Measurements from ENCODE around the gene PAX3.

The PAX3 gene

GRCh38 chr2:222298311-222299150 is at the start of gene PAX3:
TSS of gene PAX3 (minus strand) at chr2:222298998. CDS start at chr2:222298615, 383 bp downstream.
- no peak for DNase-seq (ENCODE audit: low spot score in 2 of 2)
- H3K4me3 ChIP-seq = no peak within 1 kb of the TSS
- in situ Hi-C loops (cut with MboI; ENCODE audit: low sequenced_read_pairs) = no loop called here
- no peaks in the 10 kb centered on the region for H3K9me3 ChIP-seq
- H3K4me1 ChIP-seq = no peaks in the 10 kb centered on the region
- no peaks in the 10 kb centered on the region for H3K36me3 ChIP-seq (replicated peaks)
- no peaks in the 10 kb centered on the region; the same call in 1 of the 2 replicates for H3K27me3 ChIP-seq (ENCODE audit: low read depth)

GRCh38 chr2:222341331-222341730 is 42.5 kb upstream of the PAX3 start:
- Histone ChIP-seq H3K27me3 (ENCODE audit: low read depth) (no peaks in the 10 kb centered on the region), H3K4me1 (no peaks in the 10 kb centered on the region; the same call in 1 of the 2 replicates), H3K36me3 (replicated peaks) (no peaks in the 10 kb centered on the region), H3K9me3 (no peaks in the 10 kb centered on the region), H3K4me3 (no peak overlapping the region)
- in situ Hi-C loops (cut with MboI; ENCODE audit: low sequenced_read_pairs) = no loop called here
- no peak for DNase-seq (ENCODE audit: low spot score in 2 of 2)

- H3K4me3 ChIP-seq = no peak overlapping the region
- no peaks in the 10 kb centered on the region for H3K36me3 ChIP-seq (replicated peaks)
- DNase-seq (ENCODE audit: low spot score in 2 of 2) = no peak
- in situ Hi-C loops (cut with MboI; ENCODE audit: low sequenced_read_pairs) = no loop called here
- no peaks in the 10 kb centered on the region; the same call in 1 of the 2 replicates for H3K4me1 ChIP-seq
- H3K27me3 ChIP-seq (ENCODE audit: low read depth) = no peaks in the 10 kb centered on the region; the same call in 1 of the 2 replicates
- no peaks in the 10 kb centered on the region for H3K9me3 ChIP-seq
These were observed 39.6 kb upstream of the PAX3 start for GRCh38 chr2:222338374-222338773.

- Histone ChIP-seq H3K36me3 (replicated peaks) (no peaks in the 10 kb centered on the region), H3K9me3 (no peaks in the 10 kb centered on the region; the same call in 1 of the 2 replicates), H3K27me3 (ENCODE audit: low read depth) (no peaks in the 10 kb centered on the region; the same call in 1 of the 2 replicates), H3K4me3 (no peak overlapping the region), H3K4me1 (no peaks in the 10 kb centered on the region; the same call in 1 of the 2 replicates)
- in situ Hi-C loops (cut with MboI; ENCODE audit: low sequenced_read_pairs) = no loop called here
- no peak for DNase-seq (ENCODE audit: low spot score in 2 of 2)
These were observed 38.1 kb upstream of the PAX3 start for GRCh38 chr2:222336931-222337330.

GRCh38 chr2:222336442-222336841 is 37.6 kb upstream of the PAX3 start:
- no peak for DNase-seq (ENCODE audit: low spot score in 2 of 2)
- Histone ChIP-seq H3K36me3 (replicated peaks) (no peaks in the 10 kb centered on the region), H3K4me3 (no peak overlapping the region), H3K9me3 (no peaks in the 10 kb centered on the region; the same call in 1 of the 2 replicates), H3K27me3 (ENCODE audit: low read depth) (no peaks in the 10 kb centered on the region; the same call in 1 of the 2 replicates), H3K4me1 (no peaks in the 10 kb centered on the region; the same call in 1 of the 2 replicates)
- in situ Hi-C loops (cut with MboI; ENCODE audit: low sequenced_read_pairs) = no loop called here

- no peaks in the 10 kb centered on the region; the same call in 1 of the 2 replicates for H3K27me3 ChIP-seq (ENCODE audit: low read depth)
- no peaks in the 10 kb centered on the region for H3K36me3 ChIP-seq (replicated peaks)
- H3K9me3 ChIP-seq = no peaks in the 10 kb centered on the region; the same call in 1 of the 2 replicates
- in situ Hi-C loops (cut with MboI; ENCODE audit: low sequenced_read_pairs) = no loop called here
- no peak for DNase-seq (ENCODE audit: low spot score in 2 of 2)
- no peak overlapping the region for H3K4me3 ChIP-seq
- H3K4me1 ChIP-seq = no peaks in the 10 kb centered on the region; the same call in 1 of the 2 replicates
These were observed 36.1 kb upstream of the PAX3 start for GRCh38 chr2:222334914-222335313.

GRCh38 chr2:222333397-222333796 is 34.6 kb upstream of the PAX3 start:
- no peak overlapping the region for H3K4me3 ChIP-seq
- H3K27me3 ChIP-seq (ENCODE audit: low read depth) = no peaks in the 10 kb centered on the region; the same call in 1 of the 2 replicates
- in situ Hi-C loops (cut with MboI; ENCODE audit: low sequenced_read_pairs) = no loop called here
- DNase-seq (ENCODE audit: low spot score in 2 of 2) = no peak
- H3K36me3 ChIP-seq (replicated peaks) = no peaks in the 10 kb centered on the region
- no peaks in the 10 kb centered on the region for H3K4me1 ChIP-seq
- no peaks in the 10 kb centered on the region; the same call in 1 of the 2 replicates for H3K9me3 ChIP-seq

- Histone ChIP-seq H3K27me3 (ENCODE audit: low read depth) (no peaks in the 10 kb centered on the region; the same call in 1 of the 2 replicates), H3K4me1 (no peaks in the 10 kb centered on the region), H3K4me3 (no peak overlapping the region), H3K9me3 (no peaks in the 10 kb centered on the region; the same call in 1 of the 2 replicates), H3K36me3 (replicated peaks) (no peaks in the 10 kb centered on the region)
- no peak for DNase-seq (ENCODE audit: low spot score in 2 of 2)
- in situ Hi-C loops (cut with MboI; ENCODE audit: low sequenced_read_pairs) = no loop called here
These were observed 33.3 kb upstream of the PAX3 start for GRCh38 chr2:222332116-222332515.

GRCh38 chr2:222330910-222331309 is 32.1 kb upstream of the PAX3 start:
- H3K4me3 ChIP-seq = no peak overlapping the region
- H3K4me1 ChIP-seq = no peaks in the 10 kb centered on the region
- peaks cover 3% of the 10 kb centered on the region; the same call in 1 of the 2 replicates for H3K27me3 ChIP-seq (ENCODE audit: low read depth)
- H3K9me3 ChIP-seq = no peaks in the 10 kb centered on the region; the same call in 1 of the 2 replicates
- no peaks in the 10 kb centered on the region for H3K36me3 ChIP-seq (replicated peaks)
- no peak for DNase-seq (ENCODE audit: low spot score in 2 of 2)
- in situ Hi-C loops (cut with MboI; ENCODE audit: low sequenced_read_pairs) = no loop called here

GRCh38 chr2:222322236-222322635 is 23.4 kb upstream of the PAX3 start:
- Histone ChIP-seq H3K9me3 (no peaks in the 10 kb centered on the region), H3K36me3 (replicated peaks) (no peaks in the 10 kb centered on the region), H3K4me3 (no peak overlapping the region), H3K27me3 (ENCODE audit: low read depth) (peaks cover 38% of the 10 kb centered on the region), H3K4me1 (no peaks in the 10 kb centered on the region; the same call in 1 of the 2 replicates)
- in situ Hi-C loops (cut with MboI; ENCODE audit: low sequenced_read_pairs) = loop anchor here (25.0 kb wide), 2 partner anchors 240 to 260 kb away; no protein-coding TSS in a partner anchor
- DNase-seq (ENCODE audit: low spot score in 2 of 2) = no peak

GRCh38 chr2:222320436-222321395 is 21.9 kb upstream of the PAX3 start:
- Histone ChIP-seq H3K9me3 (no peaks in the 10 kb centered on the region), H3K36me3 (replicated peaks) (no peaks in the 10 kb centered on the region), H3K4me3 (no peak overlapping the region), H3K4me1 (no peaks in the 10 kb centered on the region; the same call in 1 of the 2 replicates), H3K27me3 (ENCODE audit: low read depth) (peaks cover 44% of the 10 kb centered on the region)
- in situ Hi-C loops (cut with MboI; ENCODE audit: low sequenced_read_pairs) = loop anchor here (25.0 kb wide), 2 partner anchors 242 to 258 kb away; no protein-coding TSS in a partner anchor
- DNase-seq (ENCODE audit: low spot score in 2 of 2) = no peak

- in situ Hi-C loops (cut with MboI; ENCODE audit: low sequenced_read_pairs) = loop anchor here (25.0 kb wide), 2 partner anchors 242 to 258 kb away; no protein-coding TSS in a partner anchor
- Histone ChIP-seq H3K4me1 (no peaks in the 10 kb centered on the region; the same call in 1 of the 2 replicates), H3K36me3 (replicated peaks) (no peaks in the 10 kb centered on the region), H3K27me3 (ENCODE audit: low read depth) (peaks cover 41% of the 10 kb centered on the region), H3K9me3 (no peaks in the 10 kb centered on the region), H3K4me3 (peak overlapping the region; percentile 16)
- DNase-seq (ENCODE audit: low spot score in 2 of 2) = peak in 1 of 2 experiments; percentile 32
These were observed 21.0 kb upstream of the PAX3 start for GRCh38 chr2:222319586-222320435.

Measured in HAP-1 (cell line).